ENCODE data around the gene DCC.

DNA sequence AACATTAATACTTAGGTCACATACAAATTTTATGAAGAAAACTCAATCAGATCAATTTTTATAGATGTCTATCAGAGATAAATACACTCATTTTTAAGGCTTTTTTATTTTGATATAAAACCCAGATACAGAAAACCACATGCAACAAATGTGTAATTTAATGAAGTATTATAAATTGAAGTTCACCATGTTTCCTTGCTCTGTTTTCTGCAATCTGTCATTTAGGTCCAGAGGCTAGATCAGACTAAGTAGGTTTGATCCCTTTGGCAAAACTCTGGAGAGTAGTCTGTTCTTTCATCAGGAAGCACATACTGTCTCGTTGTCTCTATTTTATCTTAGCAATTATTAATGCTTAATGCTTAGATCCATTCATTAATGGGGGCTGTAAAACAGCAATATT is 1042.9 kb downstream of the DCC start:
- no peak for TF ChIP-seq CTCF (IDR thresholded peaks at IDR 0.05; ENCODE audit: control extremely low read depth in 1 of 3, insufficient read depth in 1 of 3, low read depth in 1 of 3, low read length in 3 of 3)
- no peak for TF ChIP-seq ATF3 (IDR thresholded peaks at IDR 0.05; ENCODE audit: insufficient read depth, low read depth, low read length)
- TF ChIP-seq USF2 (IDR thresholded peaks at IDR 0.05; ENCODE audit: low read length) = no peak
- no peak for TF ChIP-seq TAF1 (IDR thresholded peaks at IDR 0.05; ENCODE audit: low read depth, low read length)
- TF ChIP-seq SIN3A (conservative IDR thresholded peaks at IDR 0.05 in 1 of 2, IDR thresholded peaks at IDR 0.05 in 1 of 2; ENCODE audit: low read depth in 1 of 2, low read length in 2 of 2) = no peak
- no peak for TF ChIP-seq SP2 (IDR thresholded peaks at IDR 0.05; ENCODE audit: low read length)
- TF ChIP-seq E2F6 (IDR thresholded peaks at IDR 0.05) = no peak
- no peak for TF ChIP-seq RNF2 (IDR thresholded peaks at IDR 0.05; ENCODE audit: borderline replicate concordance, low read depth, low read length, missing control alignments, poor library complexity, severe bottlenecking)
- no peak for TF ChIP-seq HDAC2 (IDR thresholded peaks at IDR 0.05; ENCODE audit: borderline replicate concordance in 1 of 2, low read depth in 2 of 2, low read length in 2 of 2)

Measured in H1 (cell line).